Measurements from ENCODE around the gene CPNE8. TPM values are rescaled to one million over a fixed set of nuclear protein-coding genes. Genes with fewer than 3 reads are reported as not detected.

CPNE8 gene
- total RNA-seq, 2 donors from 2014 or later: 8.7 to 18.0 TPM

DNA sequence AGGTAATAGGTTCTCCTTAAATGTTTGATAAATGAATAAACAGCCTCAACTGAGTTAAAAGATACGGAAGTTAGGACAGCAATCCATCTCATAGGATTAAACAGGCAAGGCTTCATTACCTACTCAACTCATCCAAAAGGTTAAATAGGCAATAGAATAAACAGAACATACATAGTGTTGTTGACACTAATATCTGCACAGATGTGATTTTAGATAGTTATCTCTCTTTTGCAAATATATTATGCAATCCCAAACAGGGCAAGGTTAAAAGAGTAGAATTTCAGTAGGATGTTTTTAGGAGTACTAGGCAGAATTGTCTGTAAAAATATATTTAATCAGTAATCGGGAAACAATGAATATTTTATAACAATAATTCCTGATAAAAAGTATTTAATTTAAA is 276.3 kb downstream of the CPNE8 start:
- Mint-ChIP-seq H3K36me3 (ENCODE audit: low read depth) (no peaks in the 10 kb centered on the region), H3K9me3 (no peaks in the 10 kb centered on the region), H3K4me1 (no peaks in the 10 kb centered on the region), H3K27me3 (ENCODE audit: insufficient read depth) (no peaks in the 10 kb centered on the region), H3K4me3 (no peak overlapping the region), H3K27ac (no peak overlapping the region)
- Histone ChIP-seq H3K9me3 (ENCODE audit: control insufficient read depth, low read length) (no peaks in the 10 kb centered on the region), H3K9ac (ENCODE audit: extremely low read depth, low read length, poor library complexity, severe bottlenecking) (no peak overlapping the region), H3K27me3 (ENCODE audit: control insufficient read depth, insufficient read depth, low read length, poor library complexity, severe bottlenecking) (no peaks in the 10 kb centered on the region), H3K36me3 (ENCODE audit: control insufficient read depth, insufficient read depth, low read length) (no peaks in the 10 kb centered on the region), H3K27ac (ENCODE audit: low read depth, low read length) (no peak overlapping the region), H3K4me3 (ENCODE audit: low read length) (no peak overlapping the region), H3K4me1 (ENCODE audit: control insufficient read depth, insufficient read depth, low read length) (no peaks in the 10 kb centered on the region)
- DNase-seq: no peak
- no peak for TF ChIP-seq CTCF (conservative IDR thresholded peaks at IDR 0.05)
- WGBS, 2 experiments (ENCODE audit: insufficient coverage in 1 of 2, insufficient read length in 1 of 2): 100% methylated on average over 1 of the region's 2 CpGs; no CpG with 5 or more reads in 1 of the 2 experiments

DNA sequence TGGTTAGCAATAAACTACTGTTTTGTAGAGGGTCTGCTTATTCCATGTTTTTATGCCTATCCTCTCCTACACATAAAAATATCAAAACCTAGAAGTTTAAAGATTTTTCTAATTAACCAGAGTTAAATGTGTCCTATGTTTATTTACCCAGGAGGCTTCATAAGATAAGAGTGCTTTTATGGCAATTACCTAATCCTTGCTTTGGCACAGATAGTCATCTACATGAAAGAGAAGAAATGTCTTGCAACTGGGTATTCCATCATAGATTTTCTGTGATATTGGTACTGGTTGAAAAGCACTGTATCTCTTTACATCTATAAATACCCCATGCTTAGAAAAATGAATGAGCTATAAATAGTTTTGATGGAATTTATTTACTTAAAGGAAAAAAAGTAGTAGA is 277.1 kb downstream of the CPNE8 start:
- Mint-ChIP-seq H3K27me3 (ENCODE audit: insufficient read depth) (no peaks in the 10 kb centered on the region), H3K9me3 (no peaks in the 10 kb centered on the region), H3K36me3 (ENCODE audit: low read depth) (no peaks in the 10 kb centered on the region), H3K4me1 (no peaks in the 10 kb centered on the region), H3K27ac (no peak overlapping the region), H3K4me3 (no peak overlapping the region)
- H3K4me3 ChIP-seq (ENCODE audit: low read length): no peak overlapping the region
- H3K27me3 ChIP-seq (ENCODE audit: control insufficient read depth, insufficient read depth, low read length, poor library complexity, severe bottlenecking): no peaks in the 10 kb centered on the region
- H3K36me3 ChIP-seq (ENCODE audit: control insufficient read depth, insufficient read depth, low read length): no peaks in the 10 kb centered on the region
- no peak for DNase-seq
- no peak overlapping the region for H3K27ac ChIP-seq (ENCODE audit: low read depth, low read length)
- no peaks in the 10 kb centered on the region for H3K9me3 ChIP-seq (ENCODE audit: control insufficient read depth, low read length)
- no peak overlapping the region for H3K9ac ChIP-seq (ENCODE audit: extremely low read depth, low read length, poor library complexity, severe bottlenecking)
- no peaks in the 10 kb centered on the region for H3K4me1 ChIP-seq (ENCODE audit: control insufficient read depth, insufficient read depth, low read length)
- TF ChIP-seq CTCF (conservative IDR thresholded peaks at IDR 0.05): no peak

DNA sequence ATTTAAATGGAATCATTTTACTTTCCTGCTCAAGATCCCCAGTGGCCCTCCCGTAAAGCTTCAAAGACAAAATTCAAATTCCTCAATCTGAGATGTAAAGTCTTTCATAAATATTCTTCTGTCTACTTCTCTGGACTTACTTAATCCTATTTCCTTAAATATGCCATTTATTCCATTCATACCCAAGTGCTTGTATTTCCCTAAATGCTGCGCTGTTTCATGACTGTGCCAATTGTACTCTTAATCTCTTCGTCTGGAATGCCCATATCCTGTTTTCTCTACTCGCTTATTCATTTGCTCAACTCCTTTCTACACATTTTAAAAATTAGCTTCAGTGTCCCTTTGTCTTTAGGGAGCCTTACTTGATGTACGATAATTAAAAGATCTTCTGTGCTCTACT is 280.1 kb downstream of the CPNE8 start:
- Mint-ChIP-seq H3K9me3 (no peaks in the 10 kb centered on the region), H3K27ac (no peak overlapping the region), H3K36me3 (ENCODE audit: low read depth) (no peaks in the 10 kb centered on the region), H3K4me3 (no peak overlapping the region), H3K27me3 (ENCODE audit: insufficient read depth) (no peaks in the 10 kb centered on the region), H3K4me1 (no peaks in the 10 kb centered on the region)
- no peak overlapping the region for H3K9ac ChIP-seq (ENCODE audit: extremely low read depth, low read length, poor library complexity, severe bottlenecking)
- no peak overlapping the region for H3K4me3 ChIP-seq (ENCODE audit: low read length)
- 90 to 96% methylated on average over 5 of the region's 5 CpGs for WGBS, 2 experiments (ENCODE audit: insufficient coverage in 1 of 2, insufficient read length in 1 of 2)
- no peak for DNase-seq
- H3K36me3 ChIP-seq (ENCODE audit: control insufficient read depth, insufficient read depth, low read length): no peaks in the 10 kb centered on the region
- no peaks in the 10 kb centered on the region for H3K27me3 ChIP-seq (ENCODE audit: control insufficient read depth, insufficient read depth, low read length, poor library complexity, severe bottlenecking)
- H3K9me3 ChIP-seq (ENCODE audit: control insufficient read depth, low read length): no peaks in the 10 kb centered on the region
- no peak for TF ChIP-seq CTCF (conservative IDR thresholded peaks at IDR 0.05)
- H3K4me1 ChIP-seq (ENCODE audit: control insufficient read depth, insufficient read depth, low read length): no peaks in the 10 kb centered on the region
- no peak overlapping the region for H3K27ac ChIP-seq (ENCODE audit: low read depth, low read length)
